MM.1S (cell line): ENCODE data around the gene SLC7A8.

Source experiments
- DNase-seq: peaks from one replicate; pipeline ENCODE4 v3.0.0-alpha.2; 2015
- H2AFZ ChIP-seq: fragments of 300-600 bp; sonication (generic); 2 replicates; pipeline ENCODE4 v1.6.0; 2016; ENCODE audit warnings: antibody characterized with exemption, low read length
- H3F3A ChIP-seq: fragments of 300-600 bp; sonication (generic); 2 replicates; pipeline ENCODE4 v1.6.1; 2016; ENCODE audit warnings: mild to moderate bottlenecking, antibody characterized with exemption, low read length, moderate library complexity, mixed read lengths; ENCODE audit not compliant: insufficient read depth
- H3K27ac ChIP-seq: fragments of 300-600 bp; sonication (generic); 2 replicates; pipeline ENCODE4 v1.5.1; 2016; ENCODE audit warnings: mild to moderate bottlenecking, low read length
- H3K27me3 ChIP-seq: fragments of 300-600 bp; sonication (generic); replicated peaks from 2 replicates; pipeline ENCODE4 v1.6.0; 2016; ENCODE audit warnings: low read length; ENCODE audit not compliant: insufficient read depth
- H3K36me3 ChIP-seq: fragments of 300-600 bp; sonication (generic); replicated peaks from 2 replicates; pipeline ENCODE4 v1.6.1; 2016; ENCODE audit warnings: mild to moderate bottlenecking, low read length, mixed read lengths; ENCODE audit not compliant: insufficient read depth
- H3K4me1 ChIP-seq: fragments of 300-600 bp; sonication (generic); 2 replicates; pipeline ENCODE4 v1.6.1; 2016; ENCODE audit warnings: low read length, mixed read lengths
- H3K4me2 ChIP-seq: fragments of 300-600 bp; sonication (generic); 2 replicates; pipeline ENCODE4 v1.6.0; 2016; ENCODE audit warnings: low read depth, low read length
- H3K4me3 ChIP-seq: fragments of 300-600 bp; sonication (generic); 2 replicates; pipeline ENCODE4 v1.5.1; 2016; ENCODE audit warnings: low read length, mixed read lengths
- H3K79me2 ChIP-seq: fragments of 300-600 bp; sonication (generic); 2 replicates; pipeline ENCODE4 v1.6.1; 2016; ENCODE audit warnings: mixed run types, low read length, mixed read lengths
- H3K9ac ChIP-seq: fragments of 300-600 bp; sonication (generic); 2 replicates; pipeline ENCODE4 v1.6.1; 2016; ENCODE audit warnings: low read length, mixed read lengths
- H3K9me2 ChIP-seq: fragments of 300-600 bp; sonication (generic); replicated peaks from 2 replicates; pipeline ENCODE4 v1.6.1; 2016; ENCODE audit warnings: mild to moderate bottlenecking, low read length, mixed read lengths; ENCODE audit not compliant: insufficient read depth
- H3K9me3 ChIP-seq: fragments of 300-600 bp; sonication (generic); replicated peaks from 2 replicates; pipeline ENCODE4 v1.6.1; 2016; ENCODE audit warnings: mild to moderate bottlenecking, low read length, mixed read lengths; ENCODE audit not compliant: insufficient read depth
- H4K20me1 ChIP-seq: fragments of 300-600 bp; sonication (generic); 2 replicates; pipeline ENCODE4 v1.6.1; 2016; ENCODE audit warnings: mild to moderate bottlenecking, low read length, moderate library complexity, mixed read lengths; ENCODE audit not compliant: insufficient read depth
- CTCF ChIP-seq: fragments of 300-600 bp; sonication (generic); IDR thresholded peaks from 2 replicates; pipeline ENCODE4 v1.5.1; 2016; ENCODE audit warnings: antibody characterized with exemption, low read length, mixed read lengths
- EZH2 ChIP-seq: fragments of 300-600 bp; sonication (generic); optimal IDR thresholded peaks from 2 replicates; pipeline ENCODE3; 2017; ENCODE audit warnings: low read depth, mild to moderate bottlenecking, antibody characterized with exemption, low read length, mixed read lengths
- EZH2phosphoT487 ChIP-seq: fragments of 300-600 bp; sonication (generic); IDR thresholded peaks from 2 replicates; pipeline ENCODE4 v1.6.1; 2018; ENCODE audit warnings: antibody characterized with exemption, low read length

The SLC7A8 gene

DNA sequence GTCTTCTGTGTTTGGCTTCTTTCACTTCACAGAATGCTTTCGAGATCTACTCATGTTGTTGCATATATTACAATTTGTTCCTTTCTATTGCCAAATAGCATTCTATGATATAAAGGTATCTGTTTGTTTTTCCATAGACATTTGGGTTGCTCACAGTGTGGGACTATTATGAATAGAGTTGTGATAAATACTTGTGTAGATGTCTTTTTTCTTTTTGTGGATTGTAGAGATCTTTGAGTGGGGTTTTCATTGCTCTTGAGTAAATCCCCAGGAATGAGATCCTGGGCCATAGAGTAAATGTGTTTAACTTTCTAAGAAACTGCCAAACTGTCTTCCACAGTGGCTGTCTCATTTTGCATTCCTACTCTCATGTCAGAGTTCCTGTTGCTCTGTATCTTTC lies 39.5 kb downstream of the SLC7A8 start:
- TF ChIP-seq EZH2 (no peak), EZH2phosphoT487 (no peak), CTCF (no peak)
- H3F3A ChIP-seq = no peaks in the 10 kb centered on the region
- H3K9me3 ChIP-seq = no peaks in the 10 kb centered on the region
- H3K27me3 ChIP-seq = no peaks in the 10 kb centered on the region
- H3K27ac ChIP-seq = no peak overlapping the region
- no peak overlapping the region for H3K4me3 ChIP-seq
- H3K36me3 ChIP-seq = no peaks in the 10 kb centered on the region
- no peaks in the 10 kb centered on the region for H3K9me2 ChIP-seq
- H3K9ac ChIP-seq = no peak overlapping the region
- H2AFZ ChIP-seq = no peak overlapping the region
- H3K4me2 ChIP-seq = no peak overlapping the region
- DNase-seq = no peak
- H3K79me2 ChIP-seq = no peaks in the 10 kb centered on the region
- 0 out of 2 replicates have a peak, but pooled peaks cover 4% of the 10 kb centered on the region for H3K4me1 ChIP-seq
- H4K20me1 ChIP-seq = no peaks in the 10 kb centered on the region

- Histone ChIP-seq H2AFZ (no peak overlapping the region), H3K27ac (no peak overlapping the region), H3K27me3 (no peaks in the 10 kb centered on the region), H3K4me2 (no peak overlapping the region), H3F3A (no peaks in the 10 kb centered on the region), H3K36me3 (no peaks in the 10 kb centered on the region), H3K9ac (no peak overlapping the region), H3K4me3 (no peak overlapping the region), H3K9me3 (no peaks in the 10 kb centered on the region), H3K79me2 (no peaks in the 10 kb centered on the region), H3K9me2 (no peaks in the 10 kb centered on the region), H3K4me1 (no peaks in the 10 kb centered on the region), H4K20me1 (no peaks in the 10 kb centered on the region)
- TF ChIP-seq EZH2 (no peak), EZH2phosphoT487 (no peak), CTCF (no peak)
- no peak for DNase-seq
These were observed 40.6 kb downstream of the SLC7A8 start for GRCh38 chr14:23142826-23143225.

DNA sequence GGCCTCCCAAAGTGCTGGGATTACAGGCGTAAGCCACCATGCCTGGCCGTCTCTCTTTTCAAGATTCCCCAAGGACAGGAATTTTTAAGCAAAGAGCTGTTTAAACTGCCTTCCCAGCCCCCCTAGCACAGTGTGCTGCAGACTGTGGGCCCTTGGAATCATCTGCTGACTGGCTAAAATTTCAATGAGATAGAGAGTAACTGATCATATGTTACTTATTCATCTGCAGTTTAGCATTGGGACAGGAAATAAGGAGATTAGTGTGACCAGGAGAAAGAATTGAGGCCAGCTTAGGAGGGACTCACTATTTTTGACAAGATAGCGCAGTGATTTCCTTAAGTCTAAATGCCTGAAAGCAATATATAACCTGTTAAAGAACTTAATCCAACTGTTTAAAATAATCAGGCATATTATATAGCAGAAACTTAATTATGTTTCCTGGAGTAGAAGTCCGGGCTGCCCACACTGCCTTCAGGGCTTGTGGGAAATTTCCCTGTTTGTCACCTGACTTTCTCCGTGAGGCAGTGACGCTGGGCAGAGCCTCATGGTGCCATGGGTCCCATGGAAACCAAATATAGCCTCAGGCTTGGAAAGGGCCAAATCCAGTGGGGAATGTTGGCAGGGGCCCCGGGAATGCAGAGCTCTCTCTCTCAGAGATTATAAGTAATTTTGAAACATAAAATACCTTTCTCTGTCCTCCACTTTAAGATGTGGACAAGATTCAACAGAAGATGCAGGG lies 41.6 kb downstream of the SLC7A8 start:
- no peaks in the 10 kb centered on the region for H3K9me3 ChIP-seq
- TF ChIP-seq EZH2 (no peak), EZH2phosphoT487 (no peak), CTCF (no peak)
- H3K27me3 ChIP-seq = no peaks in the 10 kb centered on the region
- H3K4me3 ChIP-seq = no peak overlapping the region
- no peaks in the 10 kb centered on the region for H3K9me2 ChIP-seq
- no peak overlapping the region for H3K4me2 ChIP-seq
- no peak overlapping the region for H2AFZ ChIP-seq
- no peak for DNase-seq
- no peaks in the 10 kb centered on the region for H3K79me2 ChIP-seq
- H3K9ac ChIP-seq = no peak overlapping the region
- no peaks in the 10 kb centered on the region for H4K20me1 ChIP-seq
- no peaks in the 10 kb centered on the region for H3K36me3 ChIP-seq
- no peaks in the 10 kb centered on the region for H3F3A ChIP-seq
- no peaks in the 10 kb centered on the region for H3K4me1 ChIP-seq
- H3K27ac ChIP-seq = no peak overlapping the region
